ENCODE data around the gene TMEM86A. TPM values are rescaled to one million over a fixed set of nuclear protein-coding genes. Genes with fewer than 3 reads are reported as not detected.

TMEM86A gene
- polyA plus RNA-seq, 2 of the 4 experiments (the other 2 are of a cell fraction) = 0.10 to 0.41 TPM

DNA sequence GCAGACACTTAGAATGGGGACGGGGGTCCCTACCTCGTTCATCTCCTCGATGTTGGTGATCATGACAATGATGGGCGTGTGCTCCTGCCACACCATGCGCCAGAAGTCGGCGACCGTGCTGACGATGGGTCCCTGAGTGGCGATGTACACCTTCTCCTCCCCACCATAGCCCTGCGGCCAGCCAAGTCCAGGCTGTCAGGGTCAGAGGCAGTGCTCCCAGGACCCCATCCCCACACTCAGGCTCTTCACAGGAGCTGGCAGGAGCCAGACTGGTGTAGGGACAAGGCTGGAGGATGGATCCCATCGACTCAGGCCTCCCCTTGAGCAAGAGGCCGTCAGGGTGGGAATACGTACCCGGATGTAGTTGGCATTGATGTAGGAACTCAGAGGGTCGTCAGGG, 34.6 kb downstream of the TMEM86A start (continued):
- TF ChIP-seq CBX2 (IDR thresholded peaks at IDR 0.05; ENCODE audit: borderline replicate concordance, low read depth) (no peak), MAFK (IDR thresholded peaks at IDR 0.05; ENCODE audit: partially characterized antibody) (no peak), RARB (CRISPR knock-in tag; IDR thresholded peaks at IDR 0.05) (no peak), POLR2A (IDR thresholded peaks at IDR 0.05; ENCODE audit: low read length) (no peak), FOSL2 (IDR thresholded peaks at IDR 0.05) (no peak), FOSL2 (CRISPR knock-in tag; IDR thresholded peaks at IDR 0.05) (no peak), RNF2 (IDR thresholded peaks at IDR 0.05; ENCODE audit: borderline replicate concordance, low read depth) (no peak), PHF8 (IDR thresholded peaks at IDR 0.05; ENCODE audit: borderline replicate concordance, low read depth) (no peak), NFE2L2 (conservative IDR thresholded peaks at IDR 0.05; ENCODE audit: low read length) (no peak)
- TF ChIP-seq, protein P1, sequence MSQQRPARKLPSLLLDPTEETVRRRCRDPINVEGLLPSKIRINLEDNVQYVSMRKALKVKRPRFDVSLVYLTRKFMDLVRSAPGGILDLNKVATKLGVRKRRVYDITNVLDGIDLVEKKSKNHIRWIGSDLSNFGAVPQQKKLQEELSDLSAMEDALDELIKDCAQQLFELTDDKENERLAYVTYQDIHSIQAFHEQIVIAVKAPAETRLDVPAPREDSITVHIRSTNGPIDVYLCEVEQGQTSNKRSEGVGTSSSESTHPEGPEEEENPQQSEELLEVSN (IDR thresholded peaks at IDR 0.05; ENCODE audit: borderline replicate concordance, low read depth) = no peak

DNA sequence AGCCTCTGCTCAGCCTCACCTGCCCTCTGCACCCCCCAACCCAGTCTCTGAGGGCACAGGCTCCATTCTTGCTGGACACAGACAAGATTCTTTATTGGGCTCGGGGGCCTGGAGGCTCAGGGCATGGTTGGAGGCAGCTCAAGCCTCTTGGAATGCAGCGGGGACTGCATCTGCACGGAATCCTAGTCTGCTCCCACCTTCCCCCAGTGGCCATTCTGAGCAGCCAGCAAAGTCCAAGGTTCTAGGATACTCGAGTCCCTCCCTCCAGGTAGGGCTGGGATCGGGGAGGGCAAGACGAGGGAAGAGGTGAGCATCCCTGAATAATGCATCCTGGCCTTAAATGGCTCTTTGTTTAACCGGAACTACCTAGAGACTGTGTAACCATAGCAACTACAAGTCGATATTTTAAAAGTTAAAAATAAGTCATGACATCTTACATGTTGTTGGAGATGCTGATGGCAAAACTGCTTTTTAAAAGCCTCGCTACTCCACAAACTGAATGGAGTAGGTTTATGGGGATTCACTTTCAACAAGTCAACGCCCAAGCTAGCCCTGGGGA, 38.1 kb downstream of the TMEM86A start:
- FAIRE-seq (no peak), DNase-seq (ENCODE audit: low read depth in 1 of 2, low spot score in 1 of 2) (no peak), ATAC-seq (peak in 1 of 2 experiments; percentile 60; a peak in 3 of 6 replicates)
- H3K4me3 ChIP-seq = no peak overlapping the region
- no peak overlapping the region for H3K27ac ChIP-seq
- ChIA-PET CTCF (interaction anchor here (0.6 to 9.9 kb wide), 5 partner anchors 14 to 201 kb away, joined by 3 to 137 read pairs (median 12); no protein-coding TSS in a partner anchor), POLR2A (no interaction called here)
- WGBS (ENCODE audit: missing lambda C conversion rate) = 50% methylated on average over 10 of the region's 10 CpGs
- no peak overlapping the region for H3K4me2 ChIP-seq
- no peaks in the 10 kb centered on the region for H3K4me1 ChIP-seq
- no peaks in the 10 kb centered on the region for H3K9me3 ChIP-seq
- no peak for TF ChIP-seq FOXS1 (CRISPR knock-in tag; IDR thresholded peaks at IDR 0.05)
- TF ChIP-seq NR3C1 (IDR thresholded peaks at IDR 0.05) = no peak
- TF ChIP-seq, protein P2, sequence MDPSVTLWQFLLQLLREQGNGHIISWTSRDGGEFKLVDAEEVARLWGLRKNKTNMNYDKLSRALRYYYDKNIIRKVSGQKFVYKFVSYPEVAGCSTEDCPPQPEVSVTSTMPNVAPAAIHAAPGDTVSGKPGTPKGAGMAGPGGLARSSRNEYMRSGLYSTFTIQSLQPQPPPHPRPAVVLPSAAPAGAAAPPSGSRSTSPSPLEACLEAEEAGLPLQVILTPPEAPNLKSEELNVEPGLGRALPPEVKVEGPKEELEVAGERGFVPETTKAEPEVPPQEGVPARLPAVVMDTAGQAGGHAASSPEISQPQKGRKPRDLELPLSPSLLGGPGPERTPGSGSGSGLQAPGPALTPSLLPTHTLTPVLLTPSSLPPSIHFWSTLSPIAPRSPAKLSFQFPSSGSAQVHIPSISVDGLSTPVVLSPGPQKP (IDR thresholded peaks at IDR 0.05; ENCODE audit: low read depth, low read length) = no peak
- no peak for TF ChIP-seq ZFP36 (IDR thresholded peaks at IDR 0.05; ENCODE audit: borderline replicate concordance, partially characterized antibody)
- no peak for TF ChIP-seq CBX8 (IDR thresholded peaks at IDR 0.05)
- TF ChIP-seq KDM5A (IDR thresholded peaks at IDR 0.05) = no peak
- no peak for TF ChIP-seq TP53 (CRISPR knock-in tag; IDR thresholded peaks at IDR 0.05)
- TF ChIP-seq GATA3 (IDR thresholded peaks at IDR 0.05; ENCODE audit: borderline replicate concordance) = no peak
- TF ChIP-seq FOSL2 (IDR thresholded peaks at IDR 0.05) = no peak
- TF ChIP-seq FOSL2 (CRISPR knock-in tag; IDR thresholded peaks at IDR 0.05) = no peak
- TF ChIP-seq CHD2 (IDR thresholded peaks at IDR 0.05; ENCODE audit: low read length, partially characterized antibody) = no peak
- TF ChIP-seq HOXB5 (CRISPR knock-in tag; IDR thresholded peaks at IDR 0.05) = no peak
- no peak for TF ChIP-seq CHD4 (IDR thresholded peaks at IDR 0.05; ENCODE audit: borderline replicate concordance)
- no peak for TF ChIP-seq ZSCAN20 (CRISPR knock-in tag; IDR thresholded peaks at IDR 0.05)
- no peak for TF ChIP-seq CEBPB (IDR thresholded peaks at IDR 0.05)

DNA sequence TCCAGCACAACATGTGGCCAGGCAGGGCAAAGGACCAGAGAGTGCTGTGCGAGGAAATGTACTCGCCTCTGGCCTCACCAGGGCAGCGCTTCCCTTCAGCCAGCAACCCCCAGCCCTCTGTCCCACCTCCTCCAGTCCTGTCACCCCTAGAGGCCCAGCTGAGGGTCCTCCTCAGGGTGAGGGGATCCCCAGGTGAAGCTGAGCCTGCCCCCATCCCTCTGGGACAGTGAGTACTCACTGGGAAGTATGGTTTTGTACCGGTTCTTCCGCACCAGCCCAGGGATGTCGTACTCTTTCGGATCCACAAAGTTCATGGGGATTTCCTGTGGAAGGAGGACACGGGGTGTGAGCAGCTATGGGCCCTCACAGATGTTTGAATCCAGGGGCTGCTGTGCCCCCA, 39.1 kb downstream of the TMEM86A start:
- no peak overlapping the region for H3K27ac ChIP-seq
- DNase-seq (ENCODE audit: low read depth in 1 of 2, low spot score in 1 of 2) (no peak), ATAC-seq (no peak), FAIRE-seq (no peak)
- POLR2A ChIA-PET = no interaction called here
- H3K4me3 ChIP-seq = no peak overlapping the region
- H3K9me3 ChIP-seq = no peaks in the 10 kb centered on the region
- CTCF ChIA-PET = interaction anchor here (1.1 to 4.7 kb wide), 5 partner anchors 9 to 38 kb away, joined by 3 to 35 read pairs (median 4); no protein-coding TSS in a partner anchor
- H3K4me1 ChIP-seq = no peaks in the 10 kb centered on the region
- TF ChIP-seq CBX2 (IDR thresholded peaks at IDR 0.05; ENCODE audit: borderline replicate concordance, low read depth) (no peak), HOXA7 (CRISPR knock-in tag; IDR thresholded peaks at IDR 0.05) (no peak), EHMT2 (IDR thresholded peaks at IDR 0.05; ENCODE audit: low read depth) (no peak), TFCP2L1 (CRISPR knock-in tag; IDR thresholded peaks at IDR 0.05) (no peak), SMC3 (IDR thresholded peaks at IDR 0.05) (no peak), FOSL2 (IDR thresholded peaks at IDR 0.05) (no peak), FOSL2 (CRISPR knock-in tag; IDR thresholded peaks at IDR 0.05) (no peak), RCOR1 (IDR thresholded peaks at IDR 0.05; ENCODE audit: low read depth, low read length) (no peak), GATA3 (IDR thresholded peaks at IDR 0.05; ENCODE audit: borderline replicate concordance) (no peak), MAZ (IDR thresholded peaks at IDR 0.05; ENCODE audit: borderline replicate concordance, low read depth, low read length) (no peak), CHD2 (IDR thresholded peaks at IDR 0.05; ENCODE audit: low read length, partially characterized antibody) (no peak), POLR2A (IDR thresholded peaks at IDR 0.05; ENCODE audit: low read length) (no peak), ZC3H11A (IDR thresholded peaks at IDR 0.05) (no peak)
- TF ChIP-seq, protein P1 (IDR thresholded peaks at IDR 0.05; ENCODE audit: borderline replicate concordance, low read depth) = no peak
- TF ChIP-seq, protein P3, sequence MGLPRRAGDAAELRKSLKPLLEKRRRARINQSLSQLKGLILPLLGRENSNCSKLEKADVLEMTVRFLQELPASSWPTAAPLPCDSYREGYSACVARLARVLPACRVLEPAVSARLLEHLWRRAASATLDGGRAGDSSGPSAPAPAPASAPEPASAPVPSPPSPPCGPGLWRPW (IDR thresholded peaks at IDR 0.05) = no peak
- TF ChIP-seq, protein P4, sequence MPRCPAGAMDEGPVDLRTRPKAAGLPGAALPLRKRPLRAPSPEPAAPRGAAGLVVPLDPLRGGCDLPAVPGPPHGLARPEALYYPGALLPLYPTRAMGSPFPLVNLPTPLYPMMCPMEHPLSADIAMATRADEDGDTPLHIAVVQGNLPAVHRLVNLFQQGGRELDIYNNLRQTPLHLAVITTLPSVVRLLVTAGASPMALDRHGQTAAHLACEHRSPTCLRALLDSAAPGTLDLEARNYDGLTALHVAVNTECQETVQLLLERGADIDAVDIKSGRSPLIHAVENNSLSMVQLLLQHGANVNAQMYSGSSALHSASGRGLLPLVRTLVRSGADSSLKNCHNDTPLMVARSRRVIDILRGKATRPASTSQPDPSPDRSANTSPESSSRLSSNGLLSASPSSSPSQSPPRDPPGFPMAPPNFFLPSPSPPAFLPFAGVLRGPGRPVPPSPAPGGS (IDR thresholded peaks at IDR 0.05) = no peak
- 89% methylated on average over 8 of the region's 8 CpGs for WGBS (ENCODE audit: missing lambda C conversion rate)
- no peak overlapping the region for H3K4me2 ChIP-seq
